GM23338 (cell line): Measurements from ENCODE around the gene TNS1. TPM values are rescaled to one million over a fixed set of nuclear protein-coding genes. Genes with fewer than 3 reads are reported as not detected.

Experiments used
- ATAC-seq: fragments of 200-7000 bp; cut with Tn5 transposase; 3 replicates; pipeline ENCODE4 v1.9.1; 2020
- DNase-seq: peaks from one replicate; pipeline ENCODE4 v3.0.0-alpha.2; 2015; ENCODE audit warnings: low spot score
- H2AFZ ChIP-seq: fragments of 200-600 bp; sonication (generic); 2 replicates; pipeline ENCODE4 v1.8.0; 2016; ENCODE audit warnings: antibody characterized with exemption, mild to moderate bottlenecking, moderate library complexity
- H3F3A ChIP-seq: fragments of 200-600 bp; sonication (generic); replicated peaks from 2 replicates; pipeline ENCODE4 v1.8.0; 2017; ENCODE audit warnings: antibody characterized with exemption, mixed run types, low read depth
- H3K27ac ChIP-seq: fragments of 200-600 bp; sonication (generic); 2 replicates; pipeline ENCODE4 v1.6.1; 2016; ENCODE audit warnings: low read depth
- H3K27me3 ChIP-seq: fragments of 200-600 bp; sonication (generic); 2 replicates; pipeline ENCODE4 v1.8.0; 2016; ENCODE audit warnings: mild to moderate bottlenecking, mixed run types, moderate library complexity; ENCODE audit not compliant: insufficient read depth
- H3K36me3 ChIP-seq: fragments of 200-600 bp; sonication (generic); 2 replicates; pipeline ENCODE4 v1.8.0; 2016; ENCODE audit warnings: mild to moderate bottlenecking; ENCODE audit not compliant: insufficient read depth
- H3K4me1 ChIP-seq: fragments of 200-600 bp; sonication (generic); 2 replicates; pipeline ENCODE4 v1.8.0; 2016; ENCODE audit warnings: mild to moderate bottlenecking, moderate library complexity; ENCODE audit not compliant: insufficient read depth
- H3K4me2 ChIP-seq: fragments of 200-600 bp; sonication (generic); 2 replicates; pipeline ENCODE4 v1.7.1; 2017; ENCODE audit warnings: mixed run types
- H3K4me3 ChIP-seq: fragments of 200-600 bp; sonication (generic); 2 replicates; pipeline ENCODE4 v1.6.1; 2016; ENCODE audit warnings: mixed run types
- H3K79me2 ChIP-seq: fragments of 200-600 bp; sonication (generic); replicated peaks from 2 replicates; pipeline ENCODE4 v1.8.0; 2017; ENCODE audit warnings: mild to moderate bottlenecking; ENCODE audit not compliant: insufficient read depth
- H3K9me2 ChIP-seq: fragments of 200-600 bp; sonication (generic); 2 replicates; pipeline ENCODE4 v1.8.0; 2017; ENCODE audit not compliant: insufficient read depth
- H4K20me1 ChIP-seq: fragments of 200-600 bp; sonication (generic); replicated peaks from 2 replicates; pipeline ENCODE4 v1.8.0; 2017; ENCODE audit warnings: mild to moderate bottlenecking; ENCODE audit not compliant: insufficient read depth
- H3K27ac Mint-ChIP-seq: 2 replicates; pipeline ENCODE4 v1.8.0; 2020; ENCODE audit warnings: inconsistent platforms, mild to moderate bottlenecking, moderate library complexity, mixed read lengths
- H3K27me3 Mint-ChIP-seq: 3 replicates; pipeline ENCODE4 v1.8.0; 2022; ENCODE audit warnings: low read depth, mild to moderate bottlenecking, moderate library complexity, mixed read lengths, inconsistent platforms; ENCODE audit not compliant: insufficient read depth, poor library complexity
- H3K36me3 Mint-ChIP-seq: 3 replicates; pipeline ENCODE4 v1.8.0; 2021; ENCODE audit warnings: low read depth, mild to moderate bottlenecking, inconsistent platforms, moderate library complexity, mixed read lengths
- H3K4me1 Mint-ChIP-seq: 3 replicates; pipeline ENCODE4 v1.8.0; 2020; ENCODE audit warnings: mild to moderate bottlenecking, inconsistent platforms, mixed read lengths
- H3K4me3 Mint-ChIP-seq: 3 replicates; pipeline ENCODE4 v1.8.0; 2021; ENCODE audit warnings: moderate library complexity, mild to moderate bottlenecking, inconsistent platforms, mixed read lengths
- H3K9me3 Mint-ChIP-seq: 3 replicates; pipeline ENCODE4 v1.8.0; 2020; ENCODE audit warnings: moderate library complexity, mild to moderate bottlenecking, inconsistent platforms, mixed read lengths
- EZH2 ChIP-seq: fragments of 200-600 bp; sonication (generic); IDR thresholded peaks from one replicate; pipeline ENCODE4 v1.8.0; 2017; ENCODE audit warnings: antibody characterized with exemption, mild to moderate bottlenecking, low read depth; ENCODE audit not compliant: unreplicated experiment
- EZH2phosphoT487 ChIP-seq: fragments of 200-600 bp; sonication (generic); IDR thresholded peaks from one replicate; pipeline ENCODE4 v1.8.1; 2018; ENCODE audit warnings: antibody characterized with exemption; ENCODE audit not compliant: unreplicated experiment
- JUNB ChIP-seq: IDR thresholded peaks from one replicate; pipeline ENCODE4 v1.6.1; 2016; ENCODE audit warnings: antibody characterized with exemption; ENCODE audit not compliant: unreplicated experiment
- NANOG ChIP-seq: IDR thresholded peaks from 2 replicates; pipeline ENCODE4 v1.6.1; 2016; ENCODE audit warnings: antibody characterized with exemption, borderline replicate concordance
- POLR2AphosphoS5 ChIP-seq: IDR thresholded peaks from 2 replicates; pipeline ENCODE4 v1.6.1; 2016; ENCODE audit warnings: antibody characterized with exemption, low read depth
- STAT1 ChIP-seq: IDR thresholded peaks from one replicate; pipeline ENCODE4 v1.6.1; 2016; ENCODE audit warnings: antibody characterized with exemption; ENCODE audit not compliant: unreplicated experiment
- ZNF114 ChIP-seq: fragments of 250-450 bp; sonication (Bioruptor Pico); IDR thresholded peaks from 2 replicates; pipeline ENCODE4 v1.5.0; 2020; ENCODE audit warnings: mild to moderate bottlenecking, moderate library complexity
- ZNF331 ChIP-seq: fragments of 250-450 bp; sonication (Bioruptor Pico); IDR thresholded peaks from 2 replicates; pipeline ENCODE4 v1.5.0; 2020; ENCODE audit warnings: low read depth, mild to moderate bottlenecking, moderate library complexity
- polyA plus RNA-seq: library from polyadenylated mRNA; unstranded; fragments of >200 nt; fragmentation: Nextera tagmentation; extraction: Ambion mirVana; gene quantifications from 2 replicates; pipeline ENCODE4 v1.2.1, GENCODE V29; 2016
- total RNA-seq: library from RNA; depleted of rRNA; stranded (reverse); fragments of >200 nt; shearing (Covaris generic); gene quantifications from 2 replicates; pipeline ENCODE4 v1.2.3, GENCODE V29; 2014
- TF ChIP-seq, protein P1 (sequence below): IDR thresholded peaks from 2 replicates; pipeline ENCODE4 v1.6.1; 2016; ENCODE audit warnings: antibody characterized with exemption
- TF ChIP-seq, protein P2 (sequence below): fragments of 250-450 bp; sonication (Bioruptor Pico); IDR thresholded peaks from 2 replicates; pipeline ENCODE4 v1.5.0; 2020; ENCODE audit warnings: mild to moderate bottlenecking, moderate library complexity
- TF ChIP-seq, protein P3 (sequence below): IDR thresholded peaks from one replicate; pipeline ENCODE4 v1.6.1; 2018; ENCODE audit warnings: antibody characterized with exemption; ENCODE audit not compliant: unreplicated experiment
- TF ChIP-seq, protein P4 (sequence below), 2 experiments: fragments of 200-600 bp in 1 of 2; sonication (generic) in 1 of 2; conservative IDR thresholded peaks; 2 replicates each; pipeline versions ENCODE4 v1.5.1 to v1.6.1; 2016 to 2017; ENCODE audit warnings: antibody characterized with exemption in 2 of 2, low read depth in 2 of 2, mild to moderate bottlenecking in 2 of 2, moderate library complexity in 1 of 2

TNS1 gene
- total and polyA plus RNA-seq, 2 experiments from 2014 or later = 2.0 to 7.4 TPM

DNA sequence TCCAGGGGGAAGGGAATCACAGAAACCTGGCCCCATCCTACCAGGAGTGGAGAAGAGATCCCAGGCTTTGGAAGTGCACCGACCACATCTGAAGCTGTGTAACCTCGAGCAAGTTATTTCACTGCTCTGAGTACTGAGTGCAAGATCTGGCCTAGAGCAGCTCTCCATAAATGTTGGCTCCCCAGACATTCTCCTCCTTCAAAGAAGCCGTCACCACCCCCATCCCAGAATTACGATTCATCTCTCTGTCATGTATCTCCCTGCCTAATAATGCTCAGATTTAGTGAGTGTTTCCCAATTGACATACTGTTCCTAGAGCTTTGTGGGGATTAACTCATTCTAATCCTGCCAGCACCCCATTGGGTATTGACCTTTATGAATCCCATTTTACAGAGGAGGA is 51.7 kb downstream of the TNS1 start (continued):
- TF ChIP-seq, protein P1, sequence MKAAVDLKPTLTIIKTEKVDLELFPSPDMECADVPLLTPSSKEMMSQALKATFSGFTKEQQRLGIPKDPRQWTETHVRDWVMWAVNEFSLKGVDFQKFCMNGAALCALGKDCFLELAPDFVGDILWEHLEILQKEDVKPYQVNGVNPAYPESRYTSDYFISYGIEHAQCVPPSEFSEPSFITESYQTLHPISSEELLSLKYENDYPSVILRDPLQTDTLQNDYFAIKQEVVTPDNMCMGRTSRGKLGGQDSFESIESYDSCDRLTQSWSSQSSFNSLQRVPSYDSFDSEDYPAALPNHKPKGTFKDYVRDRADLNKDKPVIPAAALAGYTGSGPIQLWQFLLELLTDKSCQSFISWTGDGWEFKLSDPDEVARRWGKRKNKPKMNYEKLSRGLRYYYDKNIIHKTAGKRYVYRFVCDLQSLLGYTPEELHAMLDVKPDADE = no peak

DNA sequence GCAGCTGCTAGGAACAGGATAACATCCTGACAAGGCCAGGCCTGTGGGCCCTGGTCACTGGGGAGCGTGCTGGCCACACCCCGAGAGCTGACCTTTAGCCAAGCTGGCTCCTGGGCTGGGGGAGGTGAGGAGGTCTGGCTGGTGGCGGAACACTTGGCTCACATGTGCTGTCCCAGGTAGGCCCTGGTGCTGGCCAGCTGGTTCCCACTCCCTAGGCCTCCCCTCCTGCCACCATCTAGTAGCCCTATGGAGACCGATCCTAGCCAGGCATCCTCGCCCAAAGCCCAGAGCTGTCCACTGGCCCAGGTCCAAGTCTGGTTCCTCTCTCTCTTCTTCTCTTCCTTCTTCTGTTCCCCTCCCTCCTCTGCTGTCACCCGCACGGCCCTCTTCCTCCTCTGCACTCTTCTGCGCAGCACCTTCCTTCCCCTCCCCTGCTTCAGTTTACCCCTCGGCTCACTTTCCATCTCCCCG is 52.4 kb downstream of the TNS1 start:
- no peak for DNase-seq
- H3K79me2 ChIP-seq = no peaks in the 10 kb centered on the region
- no peaks in the 10 kb centered on the region for H3F3A ChIP-seq
- no peak overlapping the region for H3K27ac ChIP-seq
- Mint-ChIP-seq H3K27me3 (peaks cover 8% of the 10 kb centered on the region), H3K36me3 (no peaks in the 10 kb centered on the region), H3K27ac (no peak overlapping the region), H3K4me3 (no peak overlapping the region), H3K9me3 (no peaks in the 10 kb centered on the region), H3K4me1 (peaks cover 31% of the 10 kb centered on the region)
- no peak overlapping the region for H2AFZ ChIP-seq
- H3K27me3 ChIP-seq = no peaks in the 10 kb centered on the region
- no peak for ATAC-seq
- no peaks in the 10 kb centered on the region for H3K36me3 ChIP-seq
- H4K20me1 ChIP-seq = no peaks in the 10 kb centered on the region
- 0 out of 2 replicates have a peak, but pooled peaks cover 15% of the 10 kb centered on the region for H3K4me1 ChIP-seq
- no peaks in the 10 kb centered on the region for H3K9me2 ChIP-seq
- no peak overlapping the region for H3K4me2 ChIP-seq
- no peak overlapping the region for H3K4me3 ChIP-seq
- no peak for TF ChIP-seq ZNF331 (CRISPR knock-in tag)
- TF ChIP-seq, protein P2, sequence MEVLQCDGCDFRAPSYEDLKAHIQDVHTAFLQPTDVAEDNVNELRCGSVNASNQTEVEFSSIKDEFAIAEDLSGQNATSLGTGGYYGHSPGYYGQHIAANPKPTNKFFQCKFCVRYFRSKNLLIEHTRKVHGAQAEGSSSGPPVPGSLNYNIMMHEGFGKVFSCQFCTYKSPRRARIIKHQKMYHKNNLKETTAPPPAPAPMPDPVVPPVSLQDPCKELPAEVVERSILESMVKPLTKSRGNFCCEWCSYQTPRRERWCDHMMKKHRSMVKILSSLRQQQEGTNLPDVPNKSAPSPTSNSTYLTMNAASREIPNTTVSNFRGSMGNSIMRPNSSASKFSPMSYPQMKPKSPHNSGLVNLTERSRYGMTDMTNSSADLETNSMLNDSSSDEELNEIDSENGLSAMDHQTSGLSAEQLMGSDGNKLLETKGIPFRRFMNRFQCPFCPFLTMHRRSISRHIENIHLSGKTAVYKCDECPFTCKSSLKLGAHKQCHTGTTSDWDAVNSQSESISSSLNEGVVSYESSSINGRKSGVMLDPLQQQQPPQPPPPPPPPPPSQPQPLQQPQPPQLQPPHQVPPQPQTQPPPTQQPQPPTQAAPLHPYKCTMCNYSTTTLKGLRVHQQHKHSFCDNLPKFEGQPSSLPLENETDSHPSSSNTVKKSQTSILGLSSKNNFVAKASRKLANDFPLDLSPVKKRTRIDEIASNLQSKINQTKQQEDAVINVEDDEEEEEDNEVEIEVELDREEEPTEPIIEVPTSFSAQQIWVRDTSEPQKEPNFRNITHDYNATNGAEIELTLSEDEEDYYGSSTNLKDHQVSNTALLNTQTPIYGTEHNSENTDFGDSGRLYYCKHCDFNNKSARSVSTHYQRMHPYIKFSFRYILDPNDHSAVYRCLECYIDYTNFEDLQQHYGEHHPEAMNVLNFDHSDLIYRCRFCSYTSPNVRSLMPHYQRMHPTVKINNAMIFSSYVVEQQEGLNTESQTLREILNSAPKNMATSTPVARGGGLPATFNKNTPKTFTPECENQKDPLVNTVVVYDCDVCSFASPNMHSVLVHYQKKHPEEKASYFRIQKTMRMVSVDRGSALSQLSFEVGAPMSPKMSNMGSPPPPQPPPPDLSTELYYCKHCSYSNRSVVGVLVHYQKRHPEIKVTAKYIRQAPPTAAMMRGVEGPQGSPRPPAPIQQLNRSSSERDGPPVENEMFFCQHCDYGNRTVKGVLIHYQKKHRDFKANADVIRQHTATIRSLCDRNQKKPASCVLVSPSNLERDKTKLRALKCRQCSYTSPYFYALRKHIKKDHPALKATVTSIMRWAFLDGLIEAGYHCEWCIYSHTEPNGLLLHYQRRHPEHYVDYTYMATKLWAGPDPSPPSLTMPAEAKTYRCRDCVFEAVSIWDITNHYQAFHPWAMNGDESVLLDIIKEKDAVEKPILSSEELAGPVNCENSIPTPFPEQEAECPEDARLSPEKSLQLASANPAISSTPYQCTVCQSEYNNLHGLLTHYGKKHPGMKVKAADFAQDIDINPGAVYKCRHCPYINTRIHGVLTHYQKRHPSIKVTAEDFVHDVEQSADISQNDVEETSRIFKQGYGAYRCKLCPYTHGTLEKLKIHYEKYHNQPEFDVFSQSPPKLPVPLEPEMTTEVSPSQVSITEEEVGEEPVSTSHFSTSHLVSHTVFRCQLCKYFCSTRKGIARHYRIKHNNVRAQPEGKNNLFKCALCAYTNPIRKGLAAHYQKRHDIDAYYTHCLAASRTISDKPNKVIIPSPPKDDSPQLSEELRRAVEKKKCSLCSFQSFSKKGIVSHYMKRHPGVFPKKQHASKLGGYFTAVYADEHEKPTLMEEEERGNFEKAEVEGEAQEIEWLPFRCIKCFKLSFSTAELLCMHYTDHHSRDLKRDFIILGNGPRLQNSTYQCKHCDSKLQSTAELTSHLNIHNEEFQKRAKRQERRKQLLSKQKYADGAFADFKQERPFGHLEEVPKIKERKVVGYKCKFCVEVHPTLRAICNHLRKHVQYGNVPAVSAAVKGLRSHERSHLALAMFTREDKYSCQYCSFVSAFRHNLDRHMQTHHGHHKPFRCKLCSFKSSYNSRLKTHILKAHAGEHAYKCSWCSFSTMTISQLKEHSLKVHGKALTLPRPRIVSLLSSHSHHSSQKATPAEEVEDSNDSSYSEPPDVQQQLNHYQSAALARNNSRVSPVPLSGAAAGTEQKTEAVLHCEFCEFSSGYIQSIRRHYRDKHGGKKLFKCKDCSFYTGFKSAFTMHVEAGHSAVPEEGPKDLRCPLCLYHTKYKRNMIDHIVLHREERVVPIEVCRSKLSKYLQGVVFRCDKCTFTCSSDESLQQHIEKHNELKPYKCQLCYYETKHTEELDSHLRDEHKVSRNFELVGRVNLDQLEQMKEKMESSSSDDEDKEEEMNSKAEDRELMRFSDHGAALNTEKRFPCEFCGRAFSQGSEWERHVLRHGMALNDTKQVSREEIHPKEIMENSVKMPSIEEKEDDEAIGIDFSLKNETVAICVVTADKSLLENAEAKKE = no peak
- TF ChIP-seq NANOG = no peak
- TF ChIP-seq STAT1 = no peak
- TF ChIP-seq, protein P3, sequence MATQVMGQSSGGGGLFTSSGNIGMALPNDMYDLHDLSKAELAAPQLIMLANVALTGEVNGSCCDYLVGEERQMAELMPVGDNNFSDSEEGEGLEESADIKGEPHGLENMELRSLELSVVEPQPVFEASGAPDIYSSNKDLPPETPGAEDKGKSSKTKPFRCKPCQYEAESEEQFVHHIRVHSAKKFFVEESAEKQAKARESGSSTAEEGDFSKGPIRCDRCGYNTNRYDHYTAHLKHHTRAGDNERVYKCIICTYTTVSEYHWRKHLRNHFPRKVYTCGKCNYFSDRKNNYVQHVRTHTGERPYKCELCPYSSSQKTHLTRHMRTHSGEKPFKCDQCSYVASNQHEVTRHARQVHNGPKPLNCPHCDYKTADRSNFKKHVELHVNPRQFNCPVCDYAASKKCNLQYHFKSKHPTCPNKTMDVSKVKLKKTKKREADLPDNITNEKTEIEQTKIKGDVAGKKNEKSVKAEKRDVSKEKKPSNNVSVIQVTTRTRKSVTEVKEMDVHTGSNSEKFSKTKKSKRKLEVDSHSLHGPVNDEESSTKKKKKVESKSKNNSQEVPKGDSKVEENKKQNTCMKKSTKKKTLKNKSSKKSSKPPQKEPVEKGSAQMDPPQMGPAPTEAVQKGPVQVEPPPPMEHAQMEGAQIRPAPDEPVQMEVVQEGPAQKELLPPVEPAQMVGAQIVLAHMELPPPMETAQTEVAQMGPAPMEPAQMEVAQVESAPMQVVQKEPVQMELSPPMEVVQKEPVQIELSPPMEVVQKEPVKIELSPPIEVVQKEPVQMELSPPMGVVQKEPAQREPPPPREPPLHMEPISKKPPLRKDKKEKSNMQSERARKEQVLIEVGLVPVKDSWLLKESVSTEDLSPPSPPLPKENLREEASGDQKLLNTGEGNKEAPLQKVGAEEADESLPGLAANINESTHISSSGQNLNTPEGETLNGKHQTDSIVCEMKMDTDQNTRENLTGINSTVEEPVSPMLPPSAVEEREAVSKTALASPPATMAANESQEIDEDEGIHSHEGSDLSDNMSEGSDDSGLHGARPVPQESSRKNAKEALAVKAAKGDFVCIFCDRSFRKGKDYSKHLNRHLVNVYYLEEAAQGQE = no peak
- TF ChIP-seq POLR2AphosphoS5 = no peak
- TF ChIP-seq EZH2phosphoT487 = no peak
- TF ChIP-seq, protein P4, sequence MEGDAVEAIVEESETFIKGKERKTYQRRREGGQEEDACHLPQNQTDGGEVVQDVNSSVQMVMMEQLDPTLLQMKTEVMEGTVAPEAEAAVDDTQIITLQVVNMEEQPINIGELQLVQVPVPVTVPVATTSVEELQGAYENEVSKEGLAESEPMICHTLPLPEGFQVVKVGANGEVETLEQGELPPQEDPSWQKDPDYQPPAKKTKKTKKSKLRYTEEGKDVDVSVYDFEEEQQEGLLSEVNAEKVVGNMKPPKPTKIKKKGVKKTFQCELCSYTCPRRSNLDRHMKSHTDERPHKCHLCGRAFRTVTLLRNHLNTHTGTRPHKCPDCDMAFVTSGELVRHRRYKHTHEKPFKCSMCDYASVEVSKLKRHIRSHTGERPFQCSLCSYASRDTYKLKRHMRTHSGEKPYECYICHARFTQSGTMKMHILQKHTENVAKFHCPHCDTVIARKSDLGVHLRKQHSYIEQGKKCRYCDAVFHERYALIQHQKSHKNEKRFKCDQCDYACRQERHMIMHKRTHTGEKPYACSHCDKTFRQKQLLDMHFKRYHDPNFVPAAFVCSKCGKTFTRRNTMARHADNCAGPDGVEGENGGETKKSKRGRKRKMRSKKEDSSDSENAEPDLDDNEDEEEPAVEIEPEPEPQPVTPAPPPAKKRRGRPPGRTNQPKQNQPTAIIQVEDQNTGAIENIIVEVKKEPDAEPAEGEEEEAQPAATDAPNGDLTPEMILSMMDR (conservative IDR thresholded peaks at IDR 0.05; ENCODE audit: low read depth in 2 of 2) = no peak
- TF ChIP-seq EZH2 = no peak
- TF ChIP-seq JUNB = no peak
- TF ChIP-seq, protein P1 = no peak
- TF ChIP-seq ZNF114 (CRISPR knock-in tag) = no peak
